Fibroblast of the aortic adventitia (primary cell): Measurements from ENCODE around the gene GNPDA1. TPM values are rescaled to one million over a fixed set of nuclear protein-coding genes. Genes with fewer than 3 reads are reported as not detected.

Experiments
- DNase-seq: peaks from one replicate; pipeline ENCODE4 v3.0.0-alpha.2; 2010; ENCODE audit warnings: low read depth
- H3K4me3 ChIP-seq: 2 replicates; pipeline ENCODE4 v1.5.1; 2011; ENCODE audit warnings: low read depth, mild to moderate bottlenecking, control low read depth, low read length, moderate library complexity
- total RNA-seq: library from RNA; depleted of rRNA; stranded (reverse); fragments of >200 nt; gene quantifications from 2 replicates; pipeline ENCODE4 v1.2.3, GENCODE V29; 2012; ENCODE audit warnings: low replicate concordance
- TF ChIP-seq, protein P1 (sequence below): IDR thresholded peaks from 2 replicates; pipeline ENCODE4 v1.5.1; 2011; ENCODE audit warnings: mild to moderate bottlenecking, low read length, control low read depth, inconsistent platforms; ENCODE audit not compliant: insufficient read depth

Gene GNPDA1
- total RNA-seq, 1 donor = 62.3 TPM

DNA sequence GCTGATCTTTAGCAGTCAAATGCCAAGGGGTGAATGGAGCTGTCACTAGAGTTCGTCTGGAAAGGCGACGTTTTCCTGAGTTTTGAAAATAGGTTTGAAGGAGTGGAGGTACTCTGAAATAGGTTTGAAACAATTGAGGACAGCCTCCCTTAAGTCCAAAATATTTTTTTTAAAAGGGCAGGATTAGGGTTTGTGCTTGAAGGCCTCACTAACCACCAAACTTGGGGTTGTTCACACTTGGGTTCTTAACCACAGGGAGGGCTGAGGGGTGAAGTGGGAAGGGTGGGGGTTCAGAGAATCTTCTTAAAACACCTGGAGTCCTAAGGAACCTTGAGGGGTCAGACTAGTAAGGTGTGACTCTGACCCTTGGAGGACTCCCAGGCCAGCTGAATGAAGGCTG lies 51.4 kb downstream of the GNPDA1 start:
- TF ChIP-seq, protein P1, sequence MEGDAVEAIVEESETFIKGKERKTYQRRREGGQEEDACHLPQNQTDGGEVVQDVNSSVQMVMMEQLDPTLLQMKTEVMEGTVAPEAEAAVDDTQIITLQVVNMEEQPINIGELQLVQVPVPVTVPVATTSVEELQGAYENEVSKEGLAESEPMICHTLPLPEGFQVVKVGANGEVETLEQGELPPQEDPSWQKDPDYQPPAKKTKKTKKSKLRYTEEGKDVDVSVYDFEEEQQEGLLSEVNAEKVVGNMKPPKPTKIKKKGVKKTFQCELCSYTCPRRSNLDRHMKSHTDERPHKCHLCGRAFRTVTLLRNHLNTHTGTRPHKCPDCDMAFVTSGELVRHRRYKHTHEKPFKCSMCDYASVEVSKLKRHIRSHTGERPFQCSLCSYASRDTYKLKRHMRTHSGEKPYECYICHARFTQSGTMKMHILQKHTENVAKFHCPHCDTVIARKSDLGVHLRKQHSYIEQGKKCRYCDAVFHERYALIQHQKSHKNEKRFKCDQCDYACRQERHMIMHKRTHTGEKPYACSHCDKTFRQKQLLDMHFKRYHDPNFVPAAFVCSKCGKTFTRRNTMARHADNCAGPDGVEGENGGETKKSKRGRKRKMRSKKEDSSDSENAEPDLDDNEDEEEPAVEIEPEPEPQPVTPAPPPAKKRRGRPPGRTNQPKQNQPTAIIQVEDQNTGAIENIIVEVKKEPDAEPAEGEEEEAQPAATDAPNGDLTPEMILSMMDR = no peak
- no peak overlapping the region for H3K4me3 ChIP-seq
- DNase-seq = no peak

DNA sequence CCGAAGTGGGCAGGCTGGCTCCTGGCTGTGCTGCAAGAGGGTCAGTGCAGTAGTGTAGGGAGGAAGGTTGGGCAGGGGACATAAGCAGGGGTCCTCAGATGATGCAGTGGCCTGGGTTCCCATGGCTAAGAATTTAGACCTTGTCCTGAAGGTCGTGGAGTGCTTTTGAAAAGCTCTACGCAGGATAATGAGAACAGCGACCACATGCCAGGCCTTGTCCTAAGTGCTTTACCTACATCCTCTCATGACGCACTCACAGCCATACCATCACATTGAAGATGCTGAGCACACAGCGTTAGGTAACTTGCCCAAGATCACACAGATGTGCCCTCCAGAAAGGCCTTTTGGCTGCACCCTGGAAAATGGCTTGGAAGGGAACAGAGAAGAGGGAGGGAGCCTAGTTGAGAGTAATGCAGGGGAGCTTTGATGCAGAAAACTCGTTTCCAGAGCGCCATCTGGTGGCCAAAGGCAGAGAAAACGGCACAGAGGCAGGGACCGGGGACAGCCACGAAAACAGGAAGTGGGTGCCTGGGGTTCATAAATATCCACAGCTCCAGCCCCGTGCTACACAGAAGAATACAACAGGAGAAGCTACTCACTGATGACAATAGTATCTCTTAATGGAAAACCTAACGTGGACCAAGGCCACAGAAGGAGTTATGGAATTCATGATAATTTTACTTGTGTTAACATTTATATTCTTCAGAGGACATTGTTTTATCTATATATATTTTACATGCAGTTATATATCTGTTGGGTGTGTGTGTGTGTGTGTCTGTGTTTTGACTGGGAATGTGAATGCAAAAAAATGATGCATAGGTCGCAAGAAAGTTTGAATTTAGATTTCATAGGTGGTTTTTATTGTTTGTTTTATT lies 52.1 kb downstream of the GNPDA1 start:
- TF ChIP-seq, protein P1 = peak; percentile 87
- DNase-seq = peak; percentile 86

DNA sequence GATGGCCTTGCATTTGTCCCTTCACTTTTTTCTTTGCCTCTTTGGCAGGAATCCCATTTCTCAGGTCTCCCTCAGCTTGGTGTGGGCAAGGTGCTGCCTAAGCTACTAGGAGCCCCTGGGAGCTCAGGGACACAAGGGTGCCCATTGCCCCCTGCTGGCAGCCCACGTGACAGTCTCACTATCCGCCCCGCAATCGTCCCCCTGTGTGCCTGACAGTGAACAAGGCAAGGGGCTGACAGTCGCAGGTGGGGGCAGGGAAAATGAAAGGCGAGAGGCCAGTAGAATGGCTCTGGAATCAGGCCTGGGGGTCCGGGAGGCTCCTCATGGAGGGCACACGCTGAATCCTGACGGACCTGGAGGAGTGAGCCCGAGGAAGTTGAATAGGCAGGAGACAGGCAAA lies 52.8 kb downstream of the GNPDA1 start:
- H3K4me3 ChIP-seq = no peak overlapping the region
- TF ChIP-seq, protein P1 = peak; percentile 28
- no peak for DNase-seq

More for the DNA sequence above, 52.1 kb downstream of the GNPDA1 start:
- H3K4me3 ChIP-seq = no peak overlapping the region

DNA sequence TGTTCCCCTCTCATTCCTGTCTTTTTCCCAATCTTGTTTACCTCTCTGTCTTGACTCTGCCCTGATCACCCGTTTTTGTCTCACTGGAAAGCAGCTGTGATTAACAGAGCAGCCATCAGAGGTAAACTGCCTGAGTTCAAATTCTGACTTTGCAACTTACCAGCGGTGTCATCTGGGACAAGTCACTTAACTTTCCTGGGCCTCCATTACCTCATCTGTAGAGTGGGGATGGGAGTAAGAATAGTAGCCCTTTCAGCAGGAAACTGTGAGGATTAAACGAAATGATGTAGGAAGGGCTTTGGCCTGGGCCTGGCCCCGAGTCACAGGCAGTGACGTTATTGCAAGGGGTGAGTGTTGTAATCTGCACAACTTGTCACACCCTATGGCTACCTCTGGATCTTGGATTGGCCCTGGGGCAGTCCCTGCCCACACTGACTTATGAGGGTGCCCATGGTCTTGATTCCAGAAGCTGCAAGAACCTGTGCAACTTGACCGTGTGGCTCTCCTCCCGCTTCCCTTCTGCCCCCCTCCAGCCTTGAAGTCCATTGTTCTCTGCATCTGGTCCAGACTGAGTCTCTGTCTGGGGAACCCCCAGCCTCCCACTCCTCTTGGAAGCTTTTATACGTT lies 54.2 kb downstream of the GNPDA1 start:
- TF ChIP-seq, protein P1 = no peak
- peak; percentile 35 for DNase-seq
- H3K4me3 ChIP-seq = no peak overlapping the region

DNA sequence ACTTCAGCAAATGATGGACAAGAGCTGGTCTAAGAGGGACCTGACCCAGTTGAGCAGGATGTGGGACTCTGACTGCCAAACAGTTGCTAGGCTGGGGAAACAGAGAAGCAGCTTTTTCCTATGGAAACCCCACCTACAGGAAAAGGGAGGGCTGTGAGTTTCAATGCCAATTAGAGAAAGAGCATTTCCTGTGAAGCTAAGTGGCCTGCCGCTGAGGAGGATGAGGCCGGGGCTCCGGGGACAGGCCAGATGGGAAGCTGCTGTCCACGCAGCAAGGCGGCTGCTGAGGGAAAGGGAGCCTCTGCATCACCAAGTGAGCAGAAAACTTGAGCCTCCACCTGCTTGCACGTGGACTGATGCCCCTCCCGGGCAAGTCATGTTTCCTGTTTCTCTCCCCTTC lies 54.7 kb downstream of the GNPDA1 start, which contains the start of gene PCDH12:
Gene PCDH12, minus strand, starts transcription at position 90 of the 400 bp plus-strand sequence. CDS start 351 bp downstream, outside the sequence.
- TF ChIP-seq, protein P1 = no peak
- DNase-seq = peak; percentile 22
- H3K4me3 ChIP-seq = no peak within 1 kb of the TSS

DNA sequence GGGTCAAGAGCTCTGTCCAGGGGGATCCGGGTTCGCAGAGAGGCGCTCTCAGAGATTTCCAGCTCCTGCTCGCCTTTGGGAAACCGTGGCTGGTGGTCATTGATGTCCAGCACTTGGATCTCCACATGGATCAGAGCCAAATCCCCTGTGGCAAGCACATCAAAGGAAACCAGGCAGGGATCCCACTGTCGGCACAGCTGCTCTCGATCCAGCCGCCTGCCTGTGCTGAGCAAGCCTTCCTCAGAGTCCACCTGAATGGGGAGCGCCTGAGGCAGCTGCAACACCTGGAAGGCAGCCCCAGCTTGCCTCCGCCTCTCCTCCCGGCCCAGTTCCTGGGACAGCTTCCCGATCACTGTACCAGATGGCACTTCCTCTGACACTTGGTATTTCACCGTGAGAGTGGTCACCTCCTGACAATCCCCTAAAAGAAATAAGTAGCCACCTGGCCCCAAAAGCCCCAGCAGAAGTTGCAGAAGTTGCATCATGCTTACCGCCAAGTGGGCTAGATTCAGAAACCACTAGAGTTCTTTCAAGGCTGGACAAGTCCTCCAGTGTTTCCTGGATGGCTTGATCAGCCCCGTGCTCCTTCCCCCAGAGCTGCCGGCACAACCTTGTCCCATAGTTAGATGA lies 55.3 kb downstream of the GNPDA1 start:
- TF ChIP-seq, protein P1 = no peak
- no peak overlapping the region for H3K4me3 ChIP-seq
- DNase-seq = no peak
